Ascending aorta (tissue), 2 donors: ENCODE results near the gene TLR9. TPM values are rescaled to one million over a fixed set of nuclear protein-coding genes. Genes with fewer than 3 reads are reported as not detected.

Experiments
- DNase-seq, 2 donors: peaks; one replicate each; pipeline ENCODE4 v3.0.0-alpha.2; 2019; ENCODE audit warnings: low spot score in 2 of 2
- H3K27ac ChIP-seq, 2 donors: fragments of 200-600 bp; sonication (generic); one replicate each; pipeline ENCODE4 v1.5.1; 2016 to 2017; ENCODE audit warnings: mild to moderate bottlenecking in 1 of 2
- H3K27me3 ChIP-seq: fragments of 200-600 bp; sonication (generic); one replicate; pipeline ENCODE4 v1.5.1; 2017
- H3K36me3 ChIP-seq, 2 donors: fragments of 200-600 bp; sonication (generic); one replicate each; pipeline ENCODE4 v1.5.1; 2016
- H3K4me1 ChIP-seq, 2 donors: fragments of 200-600 bp; sonication (generic); one replicate each; pipeline ENCODE4 v1.5.1; 2016 to 2017; ENCODE audit warnings: mild to moderate bottlenecking in 1 of 2
- H3K4me3 ChIP-seq, 2 donors: fragments of 200-600 bp; sonication (generic); one replicate each; pipeline ENCODE4 v1.5.1; 2016 to 2017; ENCODE audit warnings: mild to moderate bottlenecking in 1 of 2
- H3K9me3 ChIP-seq, 2 donors: fragments of 200-600 bp; sonication (generic); one replicate each; pipeline ENCODE4 v1.5.1; 2016
- intact Hi-C: fragments of 100-400 bp; cut with DNase I; formaldehyde crosslinking; loops from one replicate; pipeline ENCODE4 v1.15.1; 2023
- total RNA-seq: library from RNA; depleted of rRNA; stranded (reverse); fragments of >200 nt; gene quantifications from one replicate; pipeline ENCODE4 v1.1.0, GENCODE V29; 2016
- TF ChIP-seq, protein P1 (sequence below), 3 experiments: fragments of 200-600 bp in 2 of 3; fragments of 450-650 bp in 1 of 3; sonication (generic) in 2 of 3; IDR thresholded peaks; one replicate each; pipeline ENCODE4 v1.5.1; 2016 to 2019; ENCODE audit warnings: antibody characterized with exemption in 3 of 3, mild to moderate bottlenecking in 1 of 3, moderate library complexity in 1 of 3

Gene TLR9
- total RNA-seq, 1 donor from 2014 or later, result not detected

DNA sequence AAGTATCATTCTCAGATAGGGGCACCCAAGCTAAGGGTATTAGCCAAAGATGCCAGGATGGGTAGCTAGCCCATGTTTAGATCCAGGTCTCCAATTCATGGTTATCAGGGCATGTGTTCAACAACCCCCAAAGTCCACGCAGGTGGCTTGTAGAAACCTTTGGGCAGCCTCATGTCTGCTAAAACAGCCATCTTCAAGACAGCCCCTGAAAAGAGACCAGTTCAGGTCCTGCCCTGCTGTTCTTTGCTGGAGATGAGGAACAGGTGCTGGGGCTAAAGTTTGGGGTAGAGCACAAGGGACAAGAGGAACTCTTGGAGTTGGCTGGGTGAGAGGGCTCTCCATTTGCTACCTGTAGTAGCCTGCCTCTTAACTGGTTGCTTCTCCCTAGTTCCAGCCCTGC, 24.7 kb upstream of the TLR9 start:
- H3K27ac ChIP-seq, result no peak overlapping the region
- H3K4me3 ChIP-seq, result no peak overlapping the region
- intact Hi-C loops, result no loop called here
- DNase-seq, result peak in 1 of 2 donors; percentile 52
- H3K4me1 ChIP-seq, result peaks cover 0 to 6% of the 10 kb centered on the region in 2 donors
- H3K27me3 ChIP-seq, result no peaks in the 10 kb centered on the region
- TF ChIP-seq, protein P1, sequence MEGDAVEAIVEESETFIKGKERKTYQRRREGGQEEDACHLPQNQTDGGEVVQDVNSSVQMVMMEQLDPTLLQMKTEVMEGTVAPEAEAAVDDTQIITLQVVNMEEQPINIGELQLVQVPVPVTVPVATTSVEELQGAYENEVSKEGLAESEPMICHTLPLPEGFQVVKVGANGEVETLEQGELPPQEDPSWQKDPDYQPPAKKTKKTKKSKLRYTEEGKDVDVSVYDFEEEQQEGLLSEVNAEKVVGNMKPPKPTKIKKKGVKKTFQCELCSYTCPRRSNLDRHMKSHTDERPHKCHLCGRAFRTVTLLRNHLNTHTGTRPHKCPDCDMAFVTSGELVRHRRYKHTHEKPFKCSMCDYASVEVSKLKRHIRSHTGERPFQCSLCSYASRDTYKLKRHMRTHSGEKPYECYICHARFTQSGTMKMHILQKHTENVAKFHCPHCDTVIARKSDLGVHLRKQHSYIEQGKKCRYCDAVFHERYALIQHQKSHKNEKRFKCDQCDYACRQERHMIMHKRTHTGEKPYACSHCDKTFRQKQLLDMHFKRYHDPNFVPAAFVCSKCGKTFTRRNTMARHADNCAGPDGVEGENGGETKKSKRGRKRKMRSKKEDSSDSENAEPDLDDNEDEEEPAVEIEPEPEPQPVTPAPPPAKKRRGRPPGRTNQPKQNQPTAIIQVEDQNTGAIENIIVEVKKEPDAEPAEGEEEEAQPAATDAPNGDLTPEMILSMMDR (IDR thresholded peaks at IDR 0.05), result no peak
- H3K9me3 ChIP-seq, result no peaks in the 10 kb centered on the region
- peaks cover 45 to 47% of the 10 kb centered on the region in 2 donors for H3K36me3 ChIP-seq

DNA sequence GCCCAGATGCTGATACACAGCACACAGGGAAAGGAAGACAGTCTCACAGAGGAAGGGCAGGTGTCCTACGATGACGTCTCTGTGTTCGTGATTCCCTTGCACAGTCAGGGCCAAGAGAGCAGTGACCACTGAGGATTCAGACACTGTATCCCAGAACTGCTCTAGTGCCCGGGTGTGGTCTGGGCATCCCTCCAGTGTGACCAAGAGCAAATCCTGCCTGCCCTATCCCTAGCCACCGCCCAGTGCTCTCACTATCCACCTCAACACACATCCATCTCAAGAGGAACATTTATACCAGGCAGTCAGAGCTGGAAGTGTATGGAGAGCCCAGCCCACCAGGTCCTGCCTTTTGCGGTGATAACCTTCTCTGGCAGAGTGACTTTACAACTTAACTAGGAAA, 24.2 kb upstream of the TLR9 start:
- H3K4me3 ChIP-seq, result no peak overlapping the region
- TF ChIP-seq, protein P1 (IDR thresholded peaks at IDR 0.05), result no peak
- peaks cover 42 to 44% of the 10 kb centered on the region in 2 donors for H3K36me3 ChIP-seq
- no peaks in the 10 kb centered on the region for H3K27me3 ChIP-seq
- peaks cover 0 to 9% of the 10 kb centered on the region in 2 donors for H3K4me1 ChIP-seq
- peak in 1 of 2 donors; percentile 61 for DNase-seq
- no peaks in the 10 kb centered on the region for H3K9me3 ChIP-seq
- intact Hi-C loops, result no loop called here
- H3K27ac ChIP-seq, result no peak overlapping the region

DNA sequence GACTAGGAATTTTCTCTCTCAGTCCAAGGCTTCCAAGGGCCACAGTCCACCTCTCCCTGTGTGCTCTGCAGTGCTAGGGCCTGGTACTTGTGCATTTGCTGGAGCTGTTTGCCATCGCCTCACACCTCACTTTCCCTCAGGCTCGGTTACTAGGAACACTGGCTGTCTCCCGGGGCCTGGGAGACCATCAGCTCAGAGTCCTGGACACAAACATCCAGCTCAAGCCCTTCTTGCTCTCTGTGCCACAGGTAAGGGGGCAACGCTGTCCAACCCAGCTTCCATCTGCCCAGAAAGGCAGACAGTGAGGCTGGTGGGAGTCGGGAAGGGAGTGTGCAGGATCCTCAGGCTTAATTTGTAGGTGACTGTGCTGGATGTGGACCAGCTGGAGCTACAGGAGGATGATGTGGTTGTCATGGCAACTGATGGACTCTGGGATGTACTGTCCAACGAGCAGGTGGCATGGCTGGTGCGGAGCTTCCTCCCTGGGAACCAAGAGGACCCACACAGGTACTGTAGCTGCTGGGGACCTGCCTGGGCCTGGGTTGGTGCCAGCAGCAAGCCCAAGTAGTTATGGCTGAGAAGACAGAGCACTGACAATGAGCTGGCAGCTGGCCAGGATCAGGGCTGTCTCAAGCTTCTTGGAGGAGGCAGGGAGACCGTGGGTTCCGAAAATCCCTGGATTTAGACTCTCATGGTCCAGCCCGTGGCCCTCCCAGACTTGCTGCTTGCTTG, 23.5 kb upstream of the TLR9 start:
- Histone ChIP-seq H3K27ac (no peak overlapping the region), H3K36me3 (peaks cover 37 to 39% of the 10 kb centered on the region in 2 donors)

DNA sequence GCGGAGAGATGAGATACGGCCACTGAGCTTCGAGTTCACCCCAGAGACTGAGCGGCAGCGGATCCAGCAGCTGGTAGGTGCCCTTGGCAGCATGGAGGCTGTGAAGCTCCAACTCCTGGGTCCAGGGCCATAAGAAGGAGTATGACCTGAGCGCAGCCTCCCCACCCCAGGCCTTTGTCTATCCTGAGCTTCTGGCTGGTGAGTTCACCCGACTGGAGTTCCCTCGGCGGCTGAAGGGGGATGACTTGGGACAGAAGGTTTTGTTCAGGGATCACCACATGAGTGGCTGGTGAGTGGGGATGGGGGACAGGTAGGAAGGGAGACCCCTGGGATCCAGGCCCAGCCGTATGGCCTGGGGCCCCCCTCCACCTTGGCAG, 22.7 kb upstream of the TLR9 start:
- no peak overlapping the region for H3K4me3 ChIP-seq
- H3K9me3 ChIP-seq, result no peaks in the 10 kb centered on the region
- H3K27me3 ChIP-seq, result no peaks in the 10 kb centered on the region
- H3K36me3 ChIP-seq, result peaks cover 28 to 31% of the 10 kb centered on the region in 2 donors
- peaks cover 0 to 14% of the 10 kb centered on the region in 2 donors for H3K4me1 ChIP-seq
- DNase-seq, result peak in 1 of 2 donors; percentile 57
- H3K27ac ChIP-seq, result peak overlapping the region in 1 of 2 donors; percentile 8
- TF ChIP-seq, protein P1 (IDR thresholded peaks at IDR 0.05), result no peak
- intact Hi-C loops, result no loop called here

More for the DNA sequence above, 23.5 kb upstream of the TLR9 start:
- intact Hi-C loops, result no loop called here
- peaks cover 0 to 14% of the 10 kb centered on the region in 2 donors for H3K4me1 ChIP-seq
- TF ChIP-seq, protein P1 (IDR thresholded peaks at IDR 0.05), result no peak
- H3K4me3 ChIP-seq, result no peak overlapping the region
- no peaks in the 10 kb centered on the region for H3K27me3 ChIP-seq
- no peaks in the 10 kb centered on the region for H3K9me3 ChIP-seq
- DNase-seq, result peak in 1 of 2 donors; percentile 67

DNA sequence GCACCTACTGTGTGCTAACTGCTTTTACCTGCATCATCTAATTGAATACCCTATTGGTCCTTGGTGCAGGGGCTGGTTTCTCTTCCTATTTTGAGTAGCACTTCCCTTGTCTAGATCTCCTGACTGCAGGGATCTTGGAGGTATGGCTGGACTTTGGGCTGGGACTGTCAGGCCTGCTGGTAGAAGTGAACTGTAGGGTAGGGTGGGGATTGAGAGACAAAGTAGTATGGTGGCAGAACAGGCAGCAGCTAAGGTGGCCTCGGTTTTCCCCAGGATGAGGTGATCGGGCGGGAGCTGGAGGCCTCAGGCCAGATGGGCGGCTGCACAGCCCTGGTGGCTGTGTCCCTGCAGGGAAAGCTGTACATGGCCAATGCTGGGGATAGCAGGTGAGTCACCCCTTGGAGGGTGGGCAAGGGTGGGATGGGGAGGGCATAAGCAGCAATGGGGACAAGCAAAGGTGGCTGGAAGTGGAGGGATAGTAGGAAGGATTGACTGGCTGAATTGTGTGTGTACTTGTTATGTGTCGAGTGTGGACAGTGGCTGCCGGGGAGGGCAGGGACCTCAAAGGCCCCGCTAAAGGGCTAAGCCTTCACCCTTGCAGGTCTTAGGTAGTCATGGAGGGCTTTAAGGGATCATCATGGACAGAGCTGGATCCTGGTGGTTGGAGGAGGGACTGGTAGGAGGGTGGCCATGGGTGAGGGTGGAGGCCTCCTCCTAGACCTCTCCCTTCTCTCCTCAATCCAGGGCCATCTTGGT, 22.1 kb upstream of the TLR9 start:
- Histone ChIP-seq H3K4me1 (peaks cover 0 to 14% of the 10 kb centered on the region in 2 donors), H3K27ac (peak overlapping the region in 1 of 2 donors; percentile 8), H3K9me3 (no peaks in the 10 kb centered on the region), H3K27me3 (no peaks in the 10 kb centered on the region), H3K4me3 (no peak overlapping the region), H3K36me3 (peaks cover 24 to 28% of the 10 kb centered on the region in 2 donors)
- TF ChIP-seq, protein P1 (IDR thresholded peaks at IDR 0.05), result no peak
- DNase-seq, result peak in 1 of 2 donors; percentile 60
- intact Hi-C loops, result no loop called here
